Mesothelial cell of epicardium (in vitro differentiated cells): ENCODE data around the gene TMEM37. TPM values are rescaled to one million over a fixed set of nuclear protein-coding genes. Genes with fewer than 3 reads are reported as not detected.

Experiments
- DNase-seq, 2 experiments: peaks; one replicate each; pipeline ENCODE4 v3.0.0; 2021; ENCODE audit warnings: low spot score in 2 of 2; ENCODE audit not compliant: unreplicated experiment in 2 of 2
- H3K27ac Mint-ChIP-seq: 2 replicates; pipeline ENCODE4 v1.8.0; 2021; ENCODE audit warnings: mixed read lengths
- H3K27me3 Mint-ChIP-seq: 2 replicates; pipeline ENCODE4 v1.8.0; 2021; ENCODE audit warnings: low read depth, mixed read lengths
- H3K36me3 Mint-ChIP-seq: 2 replicates; pipeline ENCODE4 v1.8.0; 2021; ENCODE audit warnings: mixed read lengths
- H3K4me1 Mint-ChIP-seq: 2 replicates; pipeline ENCODE4 v1.8.0; 2021; ENCODE audit warnings: mixed read lengths
- H3K4me3 Mint-ChIP-seq: 2 replicates; pipeline ENCODE4 v1.8.0; 2021; ENCODE audit warnings: mild to moderate bottlenecking, moderate library complexity, mixed read lengths
- H3K9me3 Mint-ChIP-seq: 2 replicates; pipeline ENCODE4 v1.8.0; 2021; ENCODE audit warnings: mixed read lengths
- total RNA-seq: library from RNA; stranded (reverse); gene quantifications from 3 replicates; pipeline ENCODE4 v1.2.1, GENCODE V29; 2021
- TF ChIP-seq, protein P1 (sequence below): fragments of 200-600 bp; sonication (generic); IDR thresholded peaks from one replicate; pipeline ENCODE4 v1.5.0; 2021; ENCODE audit warnings: antibody characterized with exemption; ENCODE audit not compliant: unreplicated experiment

The TMEM37 gene
- total RNA-seq, 1 donor from 2014 or later, result 11.9 TPM

DNA sequence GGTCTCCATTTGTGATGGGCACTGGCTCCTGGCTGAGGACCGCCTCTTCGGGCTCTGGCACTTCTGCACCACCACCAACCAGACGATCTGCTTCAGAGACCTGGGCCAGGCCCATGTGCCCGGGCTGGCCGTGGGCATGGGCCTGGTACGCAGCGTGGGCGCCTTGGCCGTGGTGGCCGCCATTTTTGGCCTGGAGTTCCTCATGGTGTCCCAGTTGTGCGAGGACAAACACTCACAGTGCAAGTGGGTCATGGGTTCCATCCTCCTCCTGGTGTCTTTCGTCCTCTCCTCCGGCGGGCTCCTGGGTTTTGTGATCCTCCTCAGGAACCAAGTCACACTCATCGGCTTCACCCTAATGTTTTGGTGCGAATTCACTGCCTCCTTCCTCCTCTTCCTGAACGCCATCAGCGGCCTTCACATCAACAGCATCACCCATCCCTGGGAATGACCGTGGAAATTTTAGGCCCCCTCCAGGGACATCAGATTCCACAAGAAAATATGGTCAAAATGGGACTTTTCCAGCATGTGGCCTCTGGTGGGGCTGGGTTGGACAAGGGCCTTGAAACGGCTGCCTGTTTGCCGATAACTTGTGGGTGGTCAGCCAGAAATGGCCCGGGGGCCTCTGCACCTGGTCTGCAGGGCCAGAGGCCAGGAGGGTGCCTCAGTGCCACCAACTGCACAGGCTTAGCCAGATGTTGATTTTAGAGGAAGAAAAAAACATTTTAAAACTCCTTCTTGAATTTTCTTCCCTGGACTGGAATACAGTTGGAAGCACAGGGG, 5.5 kb downstream of the TMEM37 start:
- H3K36me3 Mint-ChIP-seq, result peaks cover 2% of the 10 kb centered on the region
- DNase-seq, result no peak

DNA sequence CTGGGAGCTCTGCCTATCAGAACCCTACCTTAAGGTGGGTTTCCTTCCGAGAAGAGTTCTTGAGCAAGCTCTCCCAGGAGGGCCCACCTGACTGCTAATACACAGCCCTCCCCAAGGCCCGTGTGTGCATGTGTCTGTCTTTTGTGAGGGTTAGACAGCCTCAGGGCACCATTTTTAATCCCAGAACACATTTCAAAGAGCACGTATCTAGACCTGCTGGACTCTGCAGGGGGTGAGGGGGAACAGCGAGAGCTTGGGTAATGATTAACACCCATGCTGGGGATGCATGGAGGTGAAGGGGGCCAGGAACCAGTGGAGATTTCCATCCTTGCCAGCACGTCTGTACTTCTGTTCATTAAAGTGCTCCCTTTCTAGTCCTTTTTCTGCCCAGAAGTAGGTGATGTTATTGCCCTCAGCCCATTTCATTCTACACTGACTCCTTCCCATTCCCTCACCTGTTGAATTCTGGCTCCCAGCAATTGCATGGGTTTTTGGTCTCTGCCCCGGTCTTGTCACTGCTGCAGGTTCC, 6.5 kb downstream of the TMEM37 start:
- no peak for DNase-seq

More for the DNA sequence above, 5.5 kb downstream of the TMEM37 start:
- TF ChIP-seq, protein P1, sequence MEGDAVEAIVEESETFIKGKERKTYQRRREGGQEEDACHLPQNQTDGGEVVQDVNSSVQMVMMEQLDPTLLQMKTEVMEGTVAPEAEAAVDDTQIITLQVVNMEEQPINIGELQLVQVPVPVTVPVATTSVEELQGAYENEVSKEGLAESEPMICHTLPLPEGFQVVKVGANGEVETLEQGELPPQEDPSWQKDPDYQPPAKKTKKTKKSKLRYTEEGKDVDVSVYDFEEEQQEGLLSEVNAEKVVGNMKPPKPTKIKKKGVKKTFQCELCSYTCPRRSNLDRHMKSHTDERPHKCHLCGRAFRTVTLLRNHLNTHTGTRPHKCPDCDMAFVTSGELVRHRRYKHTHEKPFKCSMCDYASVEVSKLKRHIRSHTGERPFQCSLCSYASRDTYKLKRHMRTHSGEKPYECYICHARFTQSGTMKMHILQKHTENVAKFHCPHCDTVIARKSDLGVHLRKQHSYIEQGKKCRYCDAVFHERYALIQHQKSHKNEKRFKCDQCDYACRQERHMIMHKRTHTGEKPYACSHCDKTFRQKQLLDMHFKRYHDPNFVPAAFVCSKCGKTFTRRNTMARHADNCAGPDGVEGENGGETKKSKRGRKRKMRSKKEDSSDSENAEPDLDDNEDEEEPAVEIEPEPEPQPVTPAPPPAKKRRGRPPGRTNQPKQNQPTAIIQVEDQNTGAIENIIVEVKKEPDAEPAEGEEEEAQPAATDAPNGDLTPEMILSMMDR, result no peak
- Mint-ChIP-seq H3K4me1 (peaks cover 27% of the 10 kb centered on the region), H3K27me3 (peaks cover under 1% of the 10 kb centered on the region), H3K27ac (no peak overlapping the region), H3K4me3 (no peak overlapping the region), H3K9me3 (no peaks in the 10 kb centered on the region)

DNA sequence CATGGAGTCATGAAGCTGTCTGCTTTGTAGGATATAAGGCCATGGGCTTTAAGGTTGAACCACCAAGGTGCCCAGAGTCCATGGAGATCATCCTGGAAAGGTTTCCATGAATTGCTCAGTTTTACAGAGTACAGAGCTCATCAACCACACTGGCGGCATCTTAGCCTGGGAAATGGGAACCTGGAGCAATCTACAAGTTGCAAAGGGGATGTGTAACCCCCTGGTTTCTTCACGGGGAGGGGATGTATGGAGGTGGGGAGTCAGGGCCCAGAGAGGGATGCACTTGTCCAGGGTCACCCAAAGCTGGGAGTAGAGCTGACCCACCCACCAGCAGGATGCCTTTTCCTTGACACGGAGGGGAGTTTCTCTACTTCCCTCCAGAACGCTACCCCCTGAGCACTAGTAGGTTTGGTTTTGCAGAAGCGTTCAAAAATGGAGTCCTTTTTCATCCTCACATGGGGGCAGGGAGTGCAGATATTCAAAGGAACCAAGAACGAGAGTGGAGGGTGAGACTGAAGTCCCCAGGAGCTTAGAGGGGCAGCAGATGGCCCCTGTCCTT, 7.2 kb downstream of the TMEM37 start:
- Mint-ChIP-seq H3K27me3 (no peaks in the 10 kb centered on the region), H3K4me1 (peaks cover 18% of the 10 kb centered on the region), H3K36me3 (peaks cover 2% of the 10 kb centered on the region), H3K4me3 (no peak overlapping the region), H3K9me3 (no peaks in the 10 kb centered on the region), H3K27ac (no peak overlapping the region)
- TF ChIP-seq, protein P1, result no peak
- no peak for DNase-seq

More for the DNA sequence above, 6.5 kb downstream of the TMEM37 start:
- peaks cover 21% of the 10 kb centered on the region for H3K4me1 Mint-ChIP-seq
- H3K27ac Mint-ChIP-seq, result no peak overlapping the region
- no peaks in the 10 kb centered on the region for H3K27me3 Mint-ChIP-seq
- H3K36me3 Mint-ChIP-seq, result peaks cover 2% of the 10 kb centered on the region
- H3K4me3 Mint-ChIP-seq, result no peak overlapping the region
- H3K9me3 Mint-ChIP-seq, result no peaks in the 10 kb centered on the region
- TF ChIP-seq, protein P1, result no peak

DNA sequence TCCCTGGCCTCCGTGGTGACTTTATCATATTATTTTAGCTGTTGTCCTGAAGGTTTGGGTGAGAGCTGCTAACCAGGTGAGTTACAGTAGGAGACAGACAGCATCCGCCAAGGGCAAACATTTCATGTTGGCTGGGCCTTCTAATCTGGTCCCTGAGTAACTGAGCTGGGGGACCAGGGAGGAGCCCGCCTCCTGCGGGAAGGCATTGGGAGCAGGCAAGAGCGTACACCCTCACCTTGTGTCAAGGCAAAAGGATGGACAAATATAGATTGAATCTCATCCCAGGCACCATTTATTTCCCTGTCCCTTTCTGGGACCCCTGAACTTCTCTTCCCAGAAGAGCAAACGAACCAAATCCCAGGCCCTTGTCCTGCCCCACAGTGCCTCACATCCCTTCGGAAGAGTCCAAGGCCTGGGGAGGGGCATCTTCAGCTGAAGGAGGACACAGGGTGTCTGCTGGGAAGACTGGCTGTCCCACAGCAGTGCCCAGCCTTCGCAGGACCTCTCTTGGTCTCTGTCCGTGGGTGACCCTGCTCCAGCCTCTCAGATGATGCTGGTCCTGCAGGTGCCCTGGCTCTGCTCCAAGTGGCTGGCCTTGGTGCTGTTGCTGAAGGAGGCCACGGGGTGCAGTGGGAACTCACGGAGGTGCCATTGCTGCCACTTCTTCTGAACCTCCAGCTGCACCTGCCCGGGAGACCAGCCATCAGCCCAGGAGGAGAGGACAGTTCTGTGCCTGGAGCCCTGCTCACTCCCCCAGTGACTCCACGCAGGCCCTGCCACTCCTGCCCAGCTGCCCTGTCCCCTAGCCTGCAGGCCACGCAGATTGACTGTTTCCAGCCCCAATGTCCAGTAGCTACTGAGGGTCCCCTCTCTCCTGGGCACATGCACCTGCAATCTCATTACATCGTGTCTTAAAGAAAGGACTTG, 8.2 kb downstream of the TMEM37 start:
- peaks cover 15% of the 10 kb centered on the region for H3K4me1 Mint-ChIP-seq
- no peak overlapping the region for H3K27ac Mint-ChIP-seq
- TF ChIP-seq, protein P1, result no peak
- H3K4me3 Mint-ChIP-seq, result no peak overlapping the region
- H3K27me3 Mint-ChIP-seq, result no peaks in the 10 kb centered on the region
- H3K36me3 Mint-ChIP-seq, result peaks cover 2% of the 10 kb centered on the region
- no peaks in the 10 kb centered on the region for H3K9me3 Mint-ChIP-seq
- DNase-seq, result no peak

DNA sequence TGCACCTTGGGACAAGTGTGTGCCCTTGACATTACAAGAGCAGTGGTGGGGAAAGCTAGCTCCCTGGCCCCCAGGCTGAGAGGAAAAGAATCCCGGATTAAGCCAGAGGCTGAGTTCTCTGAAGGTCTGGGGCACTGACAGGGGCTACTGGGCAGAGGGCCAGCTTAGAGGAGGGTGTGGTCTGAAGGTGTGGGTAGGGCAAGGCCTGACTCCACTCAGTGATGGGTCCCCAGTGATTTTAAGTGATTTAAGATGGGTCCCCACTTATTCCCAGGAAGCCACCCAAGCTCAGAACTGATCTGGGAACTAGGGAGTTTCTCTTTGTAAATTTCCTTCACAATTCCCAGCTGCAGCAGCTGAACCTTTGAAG, 8.8 kb downstream of the TMEM37 start:
- Mint-ChIP-seq H3K27ac (no peak overlapping the region), H3K27me3 (no peaks in the 10 kb centered on the region), H3K4me3 (no peak overlapping the region), H3K9me3 (no peaks in the 10 kb centered on the region), H3K4me1 (peaks cover 12% of the 10 kb centered on the region), H3K36me3 (peaks cover 2% of the 10 kb centered on the region)
- DNase-seq, result no peak
- TF ChIP-seq, protein P1, result no peak
